GM18907 (cell line): ENCODE measurements around the gene PTPN11.

Experiments used
- ATAC-seq: cut with Tn5 transposase; IDR thresholded peaks from one replicate; pipeline ENCODE4 v1.9.1; 2021; ENCODE audit warnings: mild to moderate bottlenecking, moderate library complexity; ENCODE audit not compliant: unreplicated experiment

PTPN11 gene

GRCh38 chr12:112538740-112539139, 120.0 kb downstream of the PTPN11 start:
- ATAC-seq, result no peak

DNA sequence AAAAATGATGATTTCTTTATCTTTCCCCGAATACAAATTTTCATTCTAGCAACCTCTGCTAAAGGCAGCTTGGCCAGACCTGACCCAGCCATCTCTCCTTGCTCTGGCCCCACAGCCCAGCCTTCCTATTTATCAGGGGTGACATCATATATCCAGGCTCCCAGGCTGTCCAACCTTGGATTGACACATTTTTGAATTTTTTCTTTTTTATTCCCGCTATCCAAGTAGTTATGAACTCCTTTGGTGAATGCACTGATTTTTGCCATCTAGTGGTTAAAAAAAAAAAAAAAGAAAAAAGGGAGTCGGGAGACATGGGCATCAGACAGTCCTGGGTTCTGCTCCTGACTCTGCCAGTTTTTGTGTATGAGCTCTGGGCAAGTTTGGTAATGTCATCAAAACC, 120.5 kb downstream of the PTPN11 start:
- ATAC-seq, result no peak

DNA sequence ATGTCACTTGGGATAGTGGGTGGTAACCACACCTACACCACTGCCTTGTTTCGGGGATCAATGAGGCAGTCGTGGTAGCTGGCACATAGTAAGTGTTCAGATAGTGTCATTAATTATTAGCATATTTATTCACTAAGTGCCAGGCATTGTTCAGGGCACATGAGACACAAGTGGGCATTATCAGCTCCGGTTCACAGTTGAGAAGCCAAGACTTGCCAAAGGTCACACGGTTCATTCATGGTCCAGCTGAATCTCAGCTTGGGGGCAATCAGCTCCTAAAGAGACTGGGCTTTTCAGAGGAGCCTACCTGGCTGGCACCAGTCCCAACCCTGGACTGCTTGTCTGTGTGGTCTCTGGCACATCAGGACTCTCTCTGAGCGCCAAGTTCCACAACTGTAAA, 121.3 kb downstream of the PTPN11 start:
- ATAC-seq, result no peak

DNA sequence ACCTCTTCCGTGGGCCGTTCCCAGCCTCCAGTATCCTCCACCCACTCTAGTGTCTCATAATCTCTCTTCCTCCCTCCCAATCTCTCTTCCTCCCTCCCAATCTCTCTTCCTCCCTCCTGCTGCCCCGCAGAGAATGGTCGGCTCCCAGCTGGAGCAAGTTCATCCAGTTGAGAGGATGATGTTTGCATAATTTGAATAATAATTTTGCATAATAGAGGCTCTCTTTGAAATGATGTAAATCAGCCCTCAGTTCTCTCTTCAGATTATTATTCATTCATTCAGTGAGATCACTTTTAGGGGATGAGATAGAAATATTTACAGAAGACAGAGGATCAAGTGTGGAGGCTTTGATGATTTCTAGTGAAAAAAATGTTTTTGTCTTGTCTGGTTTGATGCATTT, 125.0 kb downstream of the PTPN11 start:
- ATAC-seq, result no peak

GRCh38 chr12:112546339-112546738, 127.6 kb downstream of the PTPN11 start:
- ATAC-seq, result no peak

- ATAC-seq, result no peak
Measured at GRCh38 chr12:112546996-112547395, 128.2 kb downstream of the PTPN11 start.

- ATAC-seq, result no peak
Measured at GRCh38 chr12:112549031-112549430, 130.3 kb downstream of the PTPN11 start.

DNA sequence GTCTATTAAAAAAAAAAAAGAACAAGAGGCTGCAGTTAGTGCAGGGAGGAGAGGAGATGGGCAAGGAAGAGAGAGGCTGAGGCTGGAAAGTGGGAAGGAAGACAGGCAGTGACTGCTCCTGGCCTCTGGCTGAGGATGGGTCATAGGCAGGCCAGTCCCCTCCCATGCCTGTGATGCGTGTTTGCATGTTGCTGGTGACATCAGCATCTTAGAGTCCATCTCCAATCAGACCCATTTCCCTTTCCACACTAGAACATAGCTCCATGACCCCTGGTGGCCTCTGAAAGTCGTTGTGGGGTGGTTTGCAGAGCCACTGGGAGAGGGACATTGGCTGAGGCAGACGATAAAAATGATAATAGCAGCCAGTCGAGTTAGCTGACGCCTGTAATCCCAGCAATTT, 132.9 kb downstream of the PTPN11 start:
- ATAC-seq, result no peak

DNA sequence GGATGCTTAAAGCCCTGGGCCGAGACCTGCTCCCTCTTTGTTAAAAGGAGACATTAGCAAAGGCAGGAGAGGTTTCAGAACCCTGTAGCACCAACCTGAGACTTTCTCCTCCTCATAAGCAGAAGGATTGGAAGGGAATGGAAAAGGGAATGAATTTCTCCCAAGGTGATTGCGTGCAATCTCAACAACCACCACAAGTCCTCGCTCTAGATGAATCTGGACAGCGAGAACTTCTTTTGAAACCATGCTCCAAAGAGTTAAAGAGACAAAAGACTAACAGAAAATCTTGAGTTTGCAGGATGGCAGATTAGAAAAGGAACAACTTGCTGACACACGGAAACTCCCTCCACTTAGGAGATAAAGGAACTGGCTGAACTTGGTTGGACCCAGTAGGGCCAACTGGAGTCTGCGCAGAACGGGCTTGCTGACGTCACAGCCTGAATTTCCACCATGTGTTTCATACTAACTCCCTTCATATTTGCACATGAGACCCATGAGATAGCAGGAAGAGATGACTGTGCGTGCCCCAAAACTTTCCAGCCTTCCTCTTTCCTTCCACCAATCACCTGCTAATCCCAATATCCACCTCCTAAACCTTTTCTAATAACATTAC, 137.0 kb downstream of the PTPN11 start:
- ATAC-seq, result no peak

DNA sequence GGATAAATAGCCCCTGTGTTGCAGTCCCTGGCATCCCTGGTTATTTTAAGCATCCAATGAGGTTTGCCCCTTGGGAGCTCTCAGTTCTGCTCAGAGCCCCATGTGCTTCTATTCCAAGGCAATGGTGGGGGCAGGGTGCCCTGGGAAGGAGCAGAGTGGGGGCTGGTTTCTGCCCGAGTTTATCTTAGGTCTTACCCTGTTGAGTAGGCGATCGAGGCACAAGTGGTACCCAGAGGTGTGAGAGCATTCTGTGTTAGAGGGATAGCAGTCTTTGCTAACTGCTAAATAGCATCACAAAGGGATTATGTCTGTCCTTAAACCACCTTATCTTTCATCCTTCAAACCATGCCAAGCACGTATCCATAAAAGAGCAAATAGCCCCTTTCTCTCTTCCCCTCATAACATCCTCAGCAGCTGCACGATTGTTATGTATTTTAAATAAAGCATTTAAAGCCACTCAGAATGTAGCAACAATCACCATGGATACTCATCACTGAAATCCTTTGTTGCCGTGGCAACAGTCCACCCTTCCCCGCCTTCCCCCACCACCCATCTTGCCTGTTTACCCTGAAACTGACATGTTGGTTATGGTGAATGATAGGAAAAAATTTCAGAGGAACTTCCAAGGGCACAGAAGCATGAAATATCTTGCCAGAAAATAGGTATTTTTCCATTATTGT, 139.3 kb downstream of the PTPN11 start:
- no peak for ATAC-seq
